HG02870 (cell line): ENCODE results near the gene NR4A3.
"Not testable (repeated sequence)": the region's sequence is repeated elsewhere in the genome, so short reads cannot be mapped to it uniquely, and the experiment has no call there.

Experiments used
- ATAC-seq: cut with Tn5 transposase; IDR thresholded peaks from one replicate; pipeline ENCODE4 v1.9.1; 2021; ENCODE audit warnings: mild to moderate bottlenecking, moderate library complexity; ENCODE audit not compliant: unreplicated experiment

The NR4A3 gene

GRCh38 chr9:99821396-99822108 is at the start of gene NR4A3:
Gene NR4A3, plus strand, starts transcription at chr9:99821885. Its CDS starts 6,158 bp downstream, at chr9:99828043.
- ATAC-seq, result peak; percentile 33

- no peak for ATAC-seq
Observed at GRCh38 chr9:99773468-99774138, 48.1 kb upstream of the NR4A3 start.

GRCh38 chr9:99778308-99778707 is 43.4 kb upstream of the NR4A3 start:
- ATAC-seq, result no peak

- no peak for ATAC-seq
Observed at GRCh38 chr9:99778836-99779235, 42.8 kb upstream of the NR4A3 start.

- ATAC-seq, result no peak
Observed at GRCh38 chr9:99779277-99779676, 42.4 kb upstream of the NR4A3 start.

GRCh38 chr9:99782349-99782748 is 39.3 kb upstream of the NR4A3 start:
- not testable (repeated sequence) for ATAC-seq

- ATAC-seq, result no peak
Observed at GRCh38 chr9:99782962-99783718, 38.5 kb upstream of the NR4A3 start.

- no peak for ATAC-seq
Observed at GRCh38 chr9:99783799-99784198, 37.9 kb upstream of the NR4A3 start.

- ATAC-seq, result no peak
Observed at GRCh38 chr9:99785010-99785590, 36.6 kb upstream of the NR4A3 start.

GRCh38 chr9:99787556-99787955 is 34.1 kb upstream of the NR4A3 start:
- no peak for ATAC-seq

- no peak for ATAC-seq
Observed at GRCh38 chr9:99793528-99793927, 28.2 kb upstream of the NR4A3 start.

- ATAC-seq, result no peak
Observed at GRCh38 chr9:99796231-99796630, 25.5 kb upstream of the NR4A3 start.

GRCh38 chr9:99801775-99802174 is 19.9 kb upstream of the NR4A3 start:
- ATAC-seq, result no peak

- no peak for ATAC-seq
Observed at GRCh38 chr9:99803694-99804093, 18.0 kb upstream of the NR4A3 start.

GRCh38 chr9:99807276-99807852 is 14.3 kb upstream of the NR4A3 start:
- ATAC-seq, result peak; percentile 49

- ATAC-seq, result no peak
Observed at GRCh38 chr9:99807956-99808355, 13.7 kb upstream of the NR4A3 start.

GRCh38 chr9:99808454-99808853 is 13.2 kb upstream of the NR4A3 start:
- ATAC-seq, result no peak

- ATAC-seq, result no peak
Observed at GRCh38 chr9:99809586-99810319, 11.9 kb upstream of the NR4A3 start.

- peak; percentile 16 for ATAC-seq
Observed at GRCh38 chr9:99811172-99811571, 10.5 kb upstream of the NR4A3 start.

GRCh38 chr9:99811598-99812383 is 9.9 kb upstream of the NR4A3 start:
- peak; percentile 75 for ATAC-seq
